ENCODE data around the gene CHD9.

Gene CHD9

DNA sequence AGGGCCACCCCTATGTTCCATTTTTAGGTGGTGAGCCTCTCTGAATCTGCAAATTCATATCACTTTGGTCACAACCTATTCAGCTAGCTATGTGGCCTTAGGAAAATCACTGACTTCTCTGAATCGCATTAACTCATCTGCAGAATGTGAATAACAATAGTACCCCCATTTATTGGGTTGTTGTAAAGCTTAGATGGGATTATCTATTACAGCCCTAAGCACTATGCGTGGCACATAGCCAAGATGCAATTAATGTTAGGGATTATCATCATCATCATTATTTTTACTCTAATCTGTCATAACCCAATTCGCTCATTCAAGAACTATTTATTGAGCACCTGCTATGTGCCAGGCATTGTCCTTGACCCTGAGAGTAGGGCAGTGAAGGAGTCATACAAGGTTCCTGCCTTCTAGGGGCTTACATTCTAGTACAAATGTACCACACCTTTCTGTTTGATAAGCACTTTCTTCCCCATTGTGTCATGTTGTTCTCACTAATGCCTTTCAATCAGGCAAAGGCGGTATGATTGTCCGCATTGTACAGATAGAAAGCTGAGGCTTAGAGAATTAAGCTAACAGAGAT, 38.5 kb downstream of the CHD9 start:
- DNase-seq, result no peak
- no peaks in the 10 kb centered on the region for H3K36me3 ChIP-seq
- no peaks in the 10 kb centered on the region for H3K9me3 ChIP-seq
- TF ChIP-seq, protein P1, sequence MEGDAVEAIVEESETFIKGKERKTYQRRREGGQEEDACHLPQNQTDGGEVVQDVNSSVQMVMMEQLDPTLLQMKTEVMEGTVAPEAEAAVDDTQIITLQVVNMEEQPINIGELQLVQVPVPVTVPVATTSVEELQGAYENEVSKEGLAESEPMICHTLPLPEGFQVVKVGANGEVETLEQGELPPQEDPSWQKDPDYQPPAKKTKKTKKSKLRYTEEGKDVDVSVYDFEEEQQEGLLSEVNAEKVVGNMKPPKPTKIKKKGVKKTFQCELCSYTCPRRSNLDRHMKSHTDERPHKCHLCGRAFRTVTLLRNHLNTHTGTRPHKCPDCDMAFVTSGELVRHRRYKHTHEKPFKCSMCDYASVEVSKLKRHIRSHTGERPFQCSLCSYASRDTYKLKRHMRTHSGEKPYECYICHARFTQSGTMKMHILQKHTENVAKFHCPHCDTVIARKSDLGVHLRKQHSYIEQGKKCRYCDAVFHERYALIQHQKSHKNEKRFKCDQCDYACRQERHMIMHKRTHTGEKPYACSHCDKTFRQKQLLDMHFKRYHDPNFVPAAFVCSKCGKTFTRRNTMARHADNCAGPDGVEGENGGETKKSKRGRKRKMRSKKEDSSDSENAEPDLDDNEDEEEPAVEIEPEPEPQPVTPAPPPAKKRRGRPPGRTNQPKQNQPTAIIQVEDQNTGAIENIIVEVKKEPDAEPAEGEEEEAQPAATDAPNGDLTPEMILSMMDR (IDR thresholded peaks at IDR 0.05; ENCODE audit: low read depth, low read length), result no peak
- peaks cover 29% of the 10 kb centered on the region for H3K4me1 ChIP-seq
- H3K27me3 ChIP-seq, result no peaks in the 10 kb centered on the region
- no peak overlapping the region for H3K4me3 ChIP-seq (ENCODE audit: low read depth, low read length)

DNA sequence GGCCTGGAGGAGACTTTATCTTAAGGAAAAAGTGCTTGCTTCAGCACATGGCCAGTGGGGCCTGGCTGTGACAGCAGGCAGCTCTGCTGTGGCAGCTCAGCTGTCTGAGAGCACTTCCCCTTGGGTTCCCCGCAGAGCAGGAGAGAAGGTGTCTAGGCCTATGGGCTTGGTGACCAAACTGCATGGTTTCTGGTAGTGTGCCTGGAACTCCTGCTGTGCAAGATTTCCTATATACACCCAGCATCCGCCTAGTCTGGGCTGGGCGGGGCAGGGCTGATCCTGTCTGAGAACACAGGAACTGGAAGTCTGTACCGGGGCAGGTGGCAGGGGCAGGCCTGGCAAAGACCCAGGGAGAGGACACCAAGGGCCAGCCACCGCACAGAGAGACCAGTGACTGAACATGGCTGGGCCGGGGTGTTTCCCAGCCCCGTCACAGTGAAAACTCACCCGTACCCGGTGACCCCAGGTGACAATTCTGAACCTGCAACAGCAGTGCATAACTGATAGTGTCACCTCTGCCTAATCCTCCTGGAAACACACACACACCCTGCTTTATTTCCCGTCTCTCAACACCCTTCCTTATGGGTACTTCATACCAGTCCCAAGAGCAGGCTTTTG, 39.3 kb downstream of the CHD9 start:
- Histone ChIP-seq H3K36me3 (no peaks in the 10 kb centered on the region), H3K27me3 (no peaks in the 10 kb centered on the region), H3K9me3 (no peaks in the 10 kb centered on the region), H3K4me3 (ENCODE audit: low read depth, low read length) (no peak overlapping the region), H3K4me1 (peaks cover 29% of the 10 kb centered on the region)
- TF ChIP-seq, protein P1 (IDR thresholded peaks at IDR 0.05; ENCODE audit: low read depth, low read length), result no peak
- DNase-seq, result peak; percentile 43

DNA sequence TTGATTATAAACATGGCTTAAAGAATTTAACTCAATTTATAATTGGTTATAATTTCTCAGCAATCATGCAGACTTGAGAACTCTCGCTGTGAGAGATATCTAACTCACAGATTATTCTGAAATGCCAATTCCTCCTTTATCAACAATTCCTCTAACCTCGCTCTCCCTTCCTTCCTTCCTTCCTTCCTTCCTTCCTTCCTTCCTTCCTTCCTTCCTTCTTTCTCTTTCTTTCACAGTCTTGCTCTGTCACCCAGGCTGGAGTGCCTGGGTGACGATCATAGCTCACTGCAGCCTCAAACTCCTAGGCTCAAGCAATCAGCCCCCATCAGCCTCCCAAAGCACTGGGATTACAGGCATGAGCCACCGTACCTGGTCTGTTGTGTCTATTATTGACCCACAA, 42.4 kb downstream of the CHD9 start:
- Histone ChIP-seq H3K4me1 (peaks cover 10% of the 10 kb centered on the region; the same call in 1 of the 2 replicates), H3K9me3 (no peaks in the 10 kb centered on the region), H3K36me3 (peaks cover 5% of the 10 kb centered on the region), H3K4me3 (ENCODE audit: low read depth, low read length) (no peak overlapping the region), H3K27me3 (no peaks in the 10 kb centered on the region)
- no peak for DNase-seq
- TF ChIP-seq, protein P1 (IDR thresholded peaks at IDR 0.05; ENCODE audit: low read depth, low read length), result no peak

DNA sequence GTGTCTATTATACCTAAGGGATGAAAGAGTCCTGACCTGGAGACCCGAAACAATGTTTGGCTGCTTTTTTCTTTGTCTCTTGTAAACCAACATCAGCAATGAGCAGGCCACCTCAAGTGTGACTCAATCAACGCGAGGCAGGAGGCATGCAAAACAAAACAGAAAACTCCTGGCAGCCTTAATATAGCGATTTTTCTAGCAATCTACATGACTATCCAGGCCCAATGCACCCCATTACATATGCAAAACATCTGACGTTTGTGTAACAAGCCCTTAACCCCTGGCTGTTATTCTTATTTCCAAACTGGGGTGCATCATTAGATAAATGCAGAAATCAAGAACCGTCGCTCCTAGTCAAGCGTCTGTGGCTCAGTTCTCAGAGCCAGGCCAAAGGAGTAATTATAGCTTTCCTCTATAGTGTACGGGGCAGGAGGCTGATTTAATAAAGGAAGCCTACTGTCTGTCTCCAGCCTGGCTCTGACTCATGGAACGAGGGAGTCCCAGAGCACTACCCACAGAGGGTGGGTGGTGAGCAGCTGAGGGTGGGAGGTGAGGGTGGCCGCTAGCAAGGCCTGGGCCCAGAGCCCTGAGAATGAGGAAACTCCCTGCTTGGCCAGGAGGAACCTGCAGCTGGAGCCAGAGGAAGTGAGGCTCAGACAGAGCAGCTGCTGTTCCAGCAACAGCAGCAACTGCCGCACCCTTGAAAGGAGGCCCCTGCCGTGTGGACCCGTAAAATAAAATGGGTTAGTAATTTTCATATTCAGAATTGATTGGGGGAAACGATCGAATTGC, 43.9 kb downstream of the CHD9 start:
- H3K4me3 ChIP-seq (ENCODE audit: low read depth, low read length), result peak overlapping the region; percentile 52
- peak; percentile 95 for DNase-seq
- H3K36me3 ChIP-seq, result peaks cover 5% of the 10 kb centered on the region
- no peaks in the 10 kb centered on the region for H3K27me3 ChIP-seq
- TF ChIP-seq, protein P1 (IDR thresholded peaks at IDR 0.05; ENCODE audit: low read depth, low read length), result no peak
- H3K9me3 ChIP-seq, result no peaks in the 10 kb centered on the region
- H3K4me1 ChIP-seq, result peaks cover 7% of the 10 kb centered on the region; the same call in 1 of the 2 replicates

DNA sequence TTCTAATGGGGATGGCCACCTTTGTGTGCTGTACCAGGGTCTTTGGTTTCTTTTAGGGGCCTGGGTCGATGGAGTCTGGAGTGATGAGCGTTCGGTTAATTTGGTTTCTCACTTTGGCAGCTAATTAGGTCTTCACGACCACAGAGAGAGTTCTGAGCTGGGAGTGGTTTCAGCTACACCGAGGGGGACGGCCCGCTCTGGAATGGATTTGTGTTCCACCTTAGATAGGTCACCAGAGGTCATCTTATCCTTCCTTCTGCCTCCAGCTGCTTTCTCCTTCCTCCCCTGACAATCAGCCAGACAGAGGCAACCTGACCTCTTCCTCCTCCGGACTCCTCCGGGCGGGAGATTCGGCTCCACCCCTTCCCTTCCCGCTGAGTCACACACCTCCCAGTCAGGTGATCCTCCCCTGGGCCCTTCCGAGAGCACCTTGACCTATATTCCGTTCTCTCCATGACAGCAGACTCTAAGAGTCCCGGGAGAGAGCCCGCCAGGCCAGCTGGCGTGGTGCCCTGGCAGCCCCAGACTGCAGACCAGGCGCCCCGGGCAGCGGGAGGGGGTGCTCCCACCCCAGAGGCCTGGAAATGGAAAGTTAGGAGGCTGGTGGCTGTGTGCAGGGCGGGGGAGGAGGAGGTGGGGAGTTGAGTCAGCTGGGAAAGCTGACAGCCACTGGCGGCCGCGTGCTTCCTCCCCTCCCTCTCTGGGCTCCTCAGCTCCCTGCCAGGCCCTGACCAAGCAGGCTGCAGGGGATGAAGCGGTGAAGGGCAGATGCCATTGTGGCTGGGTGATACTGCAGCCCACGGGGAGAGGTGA, 44.7 kb downstream of the CHD9 start:
- H3K4me3 ChIP-seq (ENCODE audit: low read depth, low read length), result peak overlapping the region; percentile 52
- no peaks in the 10 kb centered on the region for H3K9me3 ChIP-seq
- DNase-seq, result peak; percentile 99
- TF ChIP-seq, protein P1 (IDR thresholded peaks at IDR 0.05; ENCODE audit: low read depth, low read length), result no peak
- peaks cover 3% of the 10 kb centered on the region; the same call in 1 of the 2 replicates for H3K4me1 ChIP-seq
- H3K36me3 ChIP-seq, result peaks cover 5% of the 10 kb centered on the region
- H3K27me3 ChIP-seq, result no peaks in the 10 kb centered on the region
